CD14-positive monocyte (primary cell): Measurements from ENCODE around the gene EXOC4. TPM values are rescaled to one million over a fixed set of nuclear protein-coding genes. Genes with fewer than 3 reads are reported as not detected.
A peak's percentile ranks its signal among the peaks of the same experiment; 100 is the strongest.

Experiments
- DNase-seq, 3 donors: peaks; one replicate each; pipeline ENCODE4 v3.0.0-alpha.2; 2011 to 2022
- H2AFZ ChIP-seq: 2 replicates; pipeline ENCODE4 v1.6.0; 2012; ENCODE audit warnings: mild to moderate bottlenecking, low read depth, low read length, inconsistent platforms; ENCODE audit not compliant: insufficient read depth, poor library complexity, severe bottlenecking
- H3K27ac ChIP-seq, 2 donors: 1 replicate in 1 of 2; 2 replicates in 1 of 2; pipeline ENCODE4 v1.5.1; 2012 to 2013; ENCODE audit warnings: low read length in 2 of 2, control low read depth in 1 of 2, inconsistent platforms in 1 of 2, low read depth in 1 of 2, mild to moderate bottlenecking in 1 of 2
- H3K27me3 ChIP-seq, 2 donors: one replicate each; pipeline versions ENCODE4 v1.6.0 to v1.6.1; 2011 to 2013; ENCODE audit warnings: low read length in 2 of 2; ENCODE audit not compliant: control insufficient read depth in 2 of 2, insufficient read depth in 2 of 2
- H3K36me3 ChIP-seq, 2 donors: replicated peaks in 1 of 2; 1 replicate in 1 of 2; 2 replicates in 1 of 2; pipeline versions ENCODE4 v1.5.1 to v1.6.1; 2012 to 2013; ENCODE audit warnings: low read length in 2 of 2, control low read depth in 1 of 2, inconsistent platforms in 1 of 2, mild to moderate bottlenecking in 1 of 2; ENCODE audit not compliant: insufficient read depth in 2 of 2, control insufficient read depth in 1 of 2
- H3K4me1 ChIP-seq, 2 donors: 1 replicate in 1 of 2; 2 replicates in 1 of 2; pipeline versions ENCODE4 v1.5.1 to v1.6.1; 2012 to 2013; ENCODE audit warnings: low read length in 2 of 2, control low read depth in 1 of 2, inconsistent platforms in 1 of 2, mild to moderate bottlenecking in 1 of 2, moderate library complexity in 1 of 2; ENCODE audit not compliant: insufficient read depth in 2 of 2, control insufficient read depth in 1 of 2
- H3K4me2 ChIP-seq: replicated peaks from 2 replicates; pipeline ENCODE3; 2012; ENCODE audit warnings: low read length, moderate library complexity, mild to moderate bottlenecking; ENCODE audit not compliant: poor library complexity, severe bottlenecking; ENCODE audit errors: extremely low read depth
- H3K4me3 ChIP-seq, 3 experiments: fragments of 200-600 bp in 1 of 3; sonication (generic) in 1 of 3; replicated peaks in 1 of 3; 1 replicate in 2 of 3; 2 replicates in 1 of 3; pipeline ENCODE4 v1.5.1; 2011 to 2013; ENCODE audit warnings: low read length in 3 of 3, mild to moderate bottlenecking in 3 of 3, control low read depth in 2 of 3, low read depth in 2 of 3, inconsistent platforms in 1 of 3, moderate library complexity in 1 of 3
- H3K79me2 ChIP-seq: 2 replicates; pipeline ENCODE4 v1.6.0; 2012; ENCODE audit warnings: mild to moderate bottlenecking, control low read depth, inconsistent platforms, low read length, moderate library complexity; ENCODE audit not compliant: insufficient read depth
- H3K9ac ChIP-seq: 2 replicates; pipeline ENCODE4 v1.6.0; 2017; ENCODE audit warnings: low read length, mild to moderate bottlenecking; ENCODE audit not compliant: insufficient read depth, poor library complexity, severe bottlenecking
- H3K9me3 ChIP-seq, 2 donors: replicated peaks in 1 of 2; 1 replicate in 1 of 2; 2 replicates in 1 of 2; pipeline versions ENCODE4 v1.5.1 to v1.6.1; 2012 to 2013; ENCODE audit warnings: low read length in 2 of 2, control low read depth in 1 of 2; ENCODE audit not compliant: control insufficient read depth in 1 of 2, insufficient read depth in 1 of 2
- H4K20me1 ChIP-seq: 2 replicates; pipeline ENCODE4 v1.6.0; 2012; ENCODE audit warnings: mild to moderate bottlenecking, low read length, control low read depth, moderate library complexity; ENCODE audit not compliant: insufficient read depth
- H3K27ac Mint-ChIP-seq, 7 donors: one replicate each; pipeline ENCODE4 v1.8.0; 2020; ENCODE audit warnings: mild to moderate bottlenecking in 7 of 7, mixed read lengths in 7 of 7, moderate library complexity in 6 of 7, inconsistent platforms in 2 of 7
- H3K27me3 Mint-ChIP-seq, 3 donors: one replicate each; pipeline ENCODE4 v1.8.0; 2021 to 2022; ENCODE audit warnings: low read depth in 3 of 3, mild to moderate bottlenecking in 3 of 3, mixed read lengths in 3 of 3, moderate library complexity in 3 of 3, inconsistent platforms in 1 of 3
- H3K36me3 Mint-ChIP-seq, 2 donors: one replicate each; pipeline ENCODE4 v1.8.0; 2020; ENCODE audit warnings: mixed read lengths in 2 of 2, inconsistent platforms in 1 of 2, mild to moderate bottlenecking in 1 of 2
- H3K4me1 Mint-ChIP-seq: one replicate; pipeline ENCODE4 v1.8.0; 2020; ENCODE audit warnings: mild to moderate bottlenecking, mixed read lengths
- H3K4me3 Mint-ChIP-seq, 2 donors: one replicate each; pipeline ENCODE4 v1.8.0; 2020; ENCODE audit warnings: mild to moderate bottlenecking in 2 of 2, mixed read lengths in 2 of 2, moderate library complexity in 1 of 2
- H3K9me3 Mint-ChIP-seq, 7 donors: one replicate each; pipeline ENCODE4 v1.8.0; 2020 to 2022; ENCODE audit warnings: mixed read lengths in 7 of 7, mild to moderate bottlenecking in 6 of 7, moderate library complexity in 6 of 7, inconsistent platforms in 2 of 7
- CTCF ChIP-seq: fragments of 200-600 bp; IDR thresholded peaks from one replicate; pipeline ENCODE4 v1.8.0; 2022; ENCODE audit warnings: antibody characterized with exemption, mild to moderate bottlenecking
- WGBS: methylation state at CpG from one replicate; pipeline ENCODE4 v1.1.5; 2013; ENCODE audit warnings: missing lambda C conversion rate; ENCODE audit not compliant: insufficient coverage; 5-methylcytosine and 5-hydroxymethylcytosine counted together
- intact Hi-C, 2 donors: fragments of 100-400 bp; cut with micrococcal nuclease; formaldehyde crosslinking; loops; one replicate each; pipeline versions ENCODE4 v1.15.0 to v1.15.1; 2023
- polyA plus RNA-seq, 3 donors: library from polyadenylated mRNA; depleted of rRNA in 1 of 3; unstranded in 2 of 3; stranded (reverse) in 1 of 3; fragments of 300-500 nt in 2 of 3; fragments of >200 nt in 1 of 3; fragmentation: Illumina TruSeq in 2 of 3; gene quantifications; 1 replicate in 2 of 3; 2 replicates in 1 of 3; pipeline ENCODE4 v1.2.3, GENCODE V29; 2012 to 2021

EXOC4 gene
- polyA plus RNA-seq, 3 donors: 20.6 to 22.3 (median 22.3) TPM

- no peaks in the 10 kb centered on the region for H3K9me3 ChIP-seq
- no peaks in the 10 kb centered on the region for H3K36me3 ChIP-seq
- no peaks in the 10 kb centered on the region for H4K20me1 ChIP-seq
- Mint-ChIP-seq H3K9me3 (no peaks in the 10 kb centered on the region), H3K4me1 (peaks cover 7% of the 10 kb centered on the region), H3K27me3 (no peaks in the 10 kb centered on the region), H3K4me3 (no peak overlapping the region), H3K27ac (no peak overlapping the region), H3K36me3 (peaks cover 0 to 5% of the 10 kb centered on the region in 2 donors)
- H3K27me3 ChIP-seq: no peaks in the 10 kb centered on the region
- intact Hi-C loops: no loop called here
- no peak overlapping the region for H2AFZ ChIP-seq
- no peak overlapping the region for H3K4me3 ChIP-seq
- H3K79me2 ChIP-seq: no peaks in the 10 kb centered on the region
- no peaks in the 10 kb centered on the region for H3K4me1 ChIP-seq
- no peak overlapping the region for H3K27ac ChIP-seq
- H3K4me2 ChIP-seq: no peak overlapping the region
- DNase-seq: no peak
- no peak overlapping the region for H3K9ac ChIP-seq
- no peak for TF ChIP-seq CTCF
- whole genome bisulfite sequencing: 100% methylated on average over 2 of the region's 2 CpGs
Measured at GRCh38 chr7:133554330-133554729, 301.5 kb downstream of the EXOC4 start.

GRCh38 chr7:133556048-133556447, 303.2 kb downstream of the EXOC4 start:
- Histone ChIP-seq H3K79me2 (no peaks in the 10 kb centered on the region), H3K4me3 (no peak overlapping the region), H3K4me1 (no peaks in the 10 kb centered on the region), H3K27ac (no peak overlapping the region), H3K36me3 (no peaks in the 10 kb centered on the region), H2AFZ (no peak overlapping the region), H3K9me3 (no peaks in the 10 kb centered on the region), H3K9ac (no peak overlapping the region), H3K27me3 (no peaks in the 10 kb centered on the region), H4K20me1 (no peaks in the 10 kb centered on the region), H3K4me2 (no peak overlapping the region)
- H3K4me1 Mint-ChIP-seq: peaks cover 7% of the 10 kb centered on the region
- no peaks in the 10 kb centered on the region for H3K9me3 Mint-ChIP-seq
- no CpG with 5 or more reads among the region's 2 CpGs for WGBS
- H3K4me3 Mint-ChIP-seq: no peak overlapping the region
- no peaks in the 10 kb centered on the region for H3K27me3 Mint-ChIP-seq
- peaks cover 0 to 5% of the 10 kb centered on the region in 2 donors for H3K36me3 Mint-ChIP-seq
- DNase-seq: no peak
- intact Hi-C loops: no loop called here
- TF ChIP-seq CTCF: no peak
- H3K27ac Mint-ChIP-seq: peak overlapping the region in 1 of 7 donors; percentile 51
